ENCODE measurements around the gene SLC24A4. TPM values are rescaled to one million over a fixed set of nuclear protein-coding genes. Genes with fewer than 3 reads are reported as not detected.

Gene SLC24A4
- polyA plus RNA-seq, 1 donor (not counting 4 experiments of a cell fraction or from before 2014, with no cell fraction given), result 0.10 TPM

- FAIRE-seq, result no peak
- H3K27ac ChIP-seq (ENCODE audit: control insufficient read depth, insufficient read depth, low read length), result no peak overlapping the region
- dilution Hi-C loops (cut with MboI; ENCODE audit: extremely low pct_ligation_motif_present, low sequenced_read_pairs), result no loop called here
Observed at GRCh38 chr14:92451245-92451644, 128.3 kb downstream of the SLC24A4 start.

GRCh38 chr14:92451755-92452154 lies 128.8 kb downstream of the SLC24A4 start:
- H3K79me2 ChIP-seq (ENCODE audit: control insufficient read depth, insufficient read depth, low read length), result no peaks in the 10 kb centered on the region
- H2AFZ ChIP-seq (ENCODE audit: control insufficient read depth, low read length), result no peak overlapping the region
- no peaks in the 10 kb centered on the region for H3K4me1 ChIP-seq (ENCODE audit: control insufficient read depth, extremely low read depth, insufficient read depth, low read length)
- H4K20me1 ChIP-seq (ENCODE audit: control insufficient read depth, extremely low read depth, insufficient read depth, low read length), result no peaks in the 10 kb centered on the region
- H3K27ac ChIP-seq (ENCODE audit: control insufficient read depth, insufficient read depth, low read length), result no peak overlapping the region
- no peaks in the 10 kb centered on the region for H3K9me3 ChIP-seq (ENCODE audit: control insufficient read depth, low read depth, low read length)
- no peak overlapping the region for H3K4me2 ChIP-seq (ENCODE audit: control insufficient read depth, extremely low read depth, insufficient read depth, low read depth, low read length)
- H3K9ac ChIP-seq (ENCODE audit: control insufficient read depth, extremely low read depth, insufficient read depth, low read length), result no peak overlapping the region
- dilution Hi-C loops (cut with MboI; ENCODE audit: extremely low pct_ligation_motif_present, low sequenced_read_pairs), result no loop called here
- H3K9me1 ChIP-seq (ENCODE audit: control insufficient read depth, extremely low read depth, insufficient read depth, low read length), result no peaks in the 10 kb centered on the region
- no peaks in the 10 kb centered on the region for H3K27me3 ChIP-seq (ENCODE audit: control insufficient read depth, extremely low read depth, insufficient read depth, low read length)
- no peak for FAIRE-seq
- TF ChIP-seq EZH2 (IDR thresholded peaks at IDR 0.05; ENCODE audit: low read length), result no peak
- no peak for TF ChIP-seq CTCF (optimal IDR thresholded peaks at IDR 0.05 in 1 of 3, IDR thresholded peaks at IDR 0.05 in 1 of 3, conservative IDR thresholded peaks at IDR 0.05 in 1 of 3; ENCODE audit: extremely low read depth in 1 of 3, insufficient read depth in 2 of 3, low read length in 3 of 3)
- H3K36me3 ChIP-seq (ENCODE audit: control insufficient read depth in 2 of 2, extremely low read depth in 1 of 2, insufficient read depth in 2 of 2, low read length in 2 of 2), result no peaks in the 10 kb centered on the region
- H3K4me3 ChIP-seq (ENCODE audit: control insufficient read depth in 2 of 3, extremely low read depth in 1 of 3, insufficient read depth in 2 of 3, low read depth in 1 of 3, low read length in 3 of 3), result no peak overlapping the region
- DNase-seq (ENCODE audit: low read depth, low spot score), result no peak

More at GRCh38 chr14:92451245-92451644, 128.3 kb downstream of the SLC24A4 start:
- no peak for DNase-seq (ENCODE audit: low read depth, low spot score)
- no peak overlapping the region for H3K4me3 ChIP-seq (ENCODE audit: control insufficient read depth in 2 of 3, extremely low read depth in 1 of 3, insufficient read depth in 2 of 3, low read depth in 1 of 3, low read length in 3 of 3)
- H3K36me3 ChIP-seq (ENCODE audit: control insufficient read depth in 2 of 2, extremely low read depth in 1 of 2, insufficient read depth in 2 of 2, low read length in 2 of 2), result no peaks in the 10 kb centered on the region
- no peaks in the 10 kb centered on the region for H3K79me2 ChIP-seq (ENCODE audit: control insufficient read depth, insufficient read depth, low read length)
- no peaks in the 10 kb centered on the region for H3K9me1 ChIP-seq (ENCODE audit: control insufficient read depth, extremely low read depth, insufficient read depth, low read length)
- H4K20me1 ChIP-seq (ENCODE audit: control insufficient read depth, extremely low read depth, insufficient read depth, low read length), result no peaks in the 10 kb centered on the region
- H3K9me3 ChIP-seq (ENCODE audit: control insufficient read depth, low read depth, low read length), result no peaks in the 10 kb centered on the region
- H3K9ac ChIP-seq (ENCODE audit: control insufficient read depth, extremely low read depth, insufficient read depth, low read length), result no peak overlapping the region
- TF ChIP-seq EZH2 (IDR thresholded peaks at IDR 0.05; ENCODE audit: low read length), result no peak
- no peak for TF ChIP-seq CTCF (optimal IDR thresholded peaks at IDR 0.05 in 1 of 3, IDR thresholded peaks at IDR 0.05 in 1 of 3, conservative IDR thresholded peaks at IDR 0.05 in 1 of 3; ENCODE audit: extremely low read depth in 1 of 3, insufficient read depth in 2 of 3, low read length in 3 of 3)
- H2AFZ ChIP-seq (ENCODE audit: control insufficient read depth, low read length), result no peak overlapping the region
- no peaks in the 10 kb centered on the region for H3K27me3 ChIP-seq (ENCODE audit: control insufficient read depth, extremely low read depth, insufficient read depth, low read length)
- no peaks in the 10 kb centered on the region for H3K4me1 ChIP-seq (ENCODE audit: control insufficient read depth, extremely low read depth, insufficient read depth, low read length)
- no peak overlapping the region for H3K4me2 ChIP-seq (ENCODE audit: control insufficient read depth, extremely low read depth, insufficient read depth, low read depth, low read length)
